NCI-H345 treated with DMSO at 0.1 percent for 48 hours (cell line): ENCODE results near the gene BORCS5.
"Not testable (repeated sequence)": the region's sequence is repeated elsewhere in the genome, so short reads cannot be mapped to it uniquely, and the experiment has no call there.

ENCODE experiments used
- DNase-seq: peaks from one replicate; lab custom pipeline; 2025; ENCODE audit not compliant: unreplicated experiment; lab: John Stamatoyannopoulos, UW

Gene BORCS5

DNA sequence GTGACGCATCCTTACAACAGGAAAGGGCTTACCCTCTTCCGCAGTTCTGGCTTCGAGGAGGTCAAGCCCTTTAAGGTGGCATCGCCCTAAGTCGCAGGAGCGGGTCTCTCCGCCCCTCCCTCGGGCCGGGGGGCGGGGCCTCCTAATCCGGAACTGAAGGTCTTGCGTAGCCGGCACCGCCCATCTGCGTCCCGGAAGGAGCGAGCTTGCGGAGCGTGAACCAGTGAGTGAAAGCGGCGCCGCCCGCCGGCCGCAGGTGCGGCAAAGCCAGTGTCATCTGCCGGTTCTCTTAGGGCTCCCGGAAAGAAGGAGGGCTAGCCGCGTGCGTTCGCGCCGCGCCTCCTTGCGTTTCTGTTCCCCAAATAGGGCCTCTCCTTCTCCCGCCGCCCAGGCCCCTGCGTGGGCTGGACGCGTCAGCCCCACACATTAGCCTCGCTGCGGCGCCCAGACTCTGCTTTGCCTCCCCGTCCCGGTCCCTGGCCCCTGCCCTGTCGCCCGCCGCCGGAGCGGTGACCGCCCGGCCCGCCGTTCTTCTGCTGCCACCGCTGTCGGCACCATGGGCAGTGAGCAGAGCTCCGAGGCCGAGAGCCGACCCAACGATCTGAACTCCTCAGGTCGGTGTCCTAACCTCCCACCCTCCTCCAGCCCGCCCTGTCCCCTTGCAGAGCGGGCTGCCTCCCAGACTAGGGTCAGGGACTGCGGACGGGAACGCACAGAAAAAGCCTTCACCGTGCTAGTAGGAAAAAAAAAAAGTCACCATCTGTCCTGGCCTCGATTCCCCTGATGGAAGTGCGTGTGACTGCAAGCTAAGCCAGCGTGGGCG lies at the start of gene BORCS5:
BORCS5 (plus strand) TSS at position 183 of the 823 bp plus-strand sequence; CDS start at position 557, 374 bp downstream.
- peak; percentile 93 for DNase-seq

DNA sequence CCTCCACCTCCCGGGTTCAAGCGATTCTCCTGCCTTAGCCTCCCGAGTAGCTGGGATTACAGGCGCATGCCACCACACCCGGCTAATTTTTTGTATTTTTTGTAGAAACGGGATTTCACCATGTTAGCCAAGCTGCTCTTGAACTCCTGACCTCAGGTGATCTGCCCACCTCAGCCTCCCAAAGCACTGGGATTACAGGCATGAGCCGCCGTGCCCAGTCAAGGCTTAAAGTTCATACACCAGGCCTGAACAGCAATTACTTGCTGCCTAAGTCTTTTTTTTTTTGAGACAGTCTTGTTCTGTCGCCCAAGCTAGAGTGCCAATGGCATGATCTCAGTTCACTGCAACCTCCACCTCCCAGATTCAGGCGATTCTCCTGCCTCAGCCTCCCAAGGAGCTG lies 46.2 kb upstream of the BORCS5 start:
- not testable (repeated sequence) for DNase-seq

DNA sequence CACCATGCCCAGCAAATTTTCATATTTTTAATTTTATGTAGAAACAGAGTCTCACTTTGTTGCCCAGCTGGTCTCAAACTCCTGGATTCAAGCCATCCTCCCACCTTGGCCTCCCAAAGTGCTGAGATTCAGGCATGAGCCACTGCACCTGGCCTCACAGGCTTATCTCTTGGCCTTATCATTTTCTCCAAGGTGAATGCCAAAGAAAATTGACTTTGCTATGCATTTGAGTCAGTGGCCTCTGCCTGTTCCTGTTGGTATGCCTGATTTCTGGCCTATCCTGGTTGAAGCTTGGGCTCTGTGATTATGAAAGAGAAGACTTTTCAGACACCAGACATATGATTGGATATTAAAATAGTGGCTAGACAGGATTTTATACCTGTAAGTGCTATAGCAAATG lies 41.0 kb upstream of the BORCS5 start:
- no peak for DNase-seq

DNA sequence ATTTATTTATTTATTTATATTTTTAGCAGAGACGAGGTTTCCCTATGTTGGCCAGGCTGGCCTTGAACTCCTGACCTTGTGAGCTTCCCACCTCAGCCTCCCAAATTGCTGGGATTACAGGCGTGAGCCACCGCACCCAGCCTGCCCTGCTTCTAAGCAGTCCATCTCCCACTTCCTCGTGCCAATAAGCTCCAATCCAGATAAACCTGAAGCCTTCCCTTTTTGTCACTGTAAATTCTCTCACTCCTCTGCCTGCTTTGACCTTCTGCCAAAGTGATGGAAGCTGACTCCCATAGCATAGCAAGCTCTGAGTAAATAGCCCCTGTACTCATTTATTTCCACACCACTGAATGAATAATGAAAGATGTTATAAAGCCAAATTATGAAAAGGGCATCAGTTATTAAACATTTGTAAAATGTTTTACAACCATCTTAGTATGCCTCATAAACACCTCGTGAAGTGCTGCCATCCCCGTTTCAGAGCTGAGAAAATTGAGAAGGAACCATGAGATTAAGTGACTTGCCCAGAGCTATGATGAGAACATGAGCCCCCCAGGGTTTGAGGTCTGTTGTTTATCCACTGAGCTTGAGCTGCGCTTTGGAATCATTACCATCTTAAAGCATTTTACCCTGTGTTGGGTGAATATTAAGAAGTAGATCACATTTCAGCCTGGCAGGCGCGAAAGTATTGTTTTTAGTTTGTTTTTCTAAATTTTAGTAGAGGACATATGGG lies 37.3 kb upstream of the BORCS5 start:
- DNase-seq: no peak

DNA sequence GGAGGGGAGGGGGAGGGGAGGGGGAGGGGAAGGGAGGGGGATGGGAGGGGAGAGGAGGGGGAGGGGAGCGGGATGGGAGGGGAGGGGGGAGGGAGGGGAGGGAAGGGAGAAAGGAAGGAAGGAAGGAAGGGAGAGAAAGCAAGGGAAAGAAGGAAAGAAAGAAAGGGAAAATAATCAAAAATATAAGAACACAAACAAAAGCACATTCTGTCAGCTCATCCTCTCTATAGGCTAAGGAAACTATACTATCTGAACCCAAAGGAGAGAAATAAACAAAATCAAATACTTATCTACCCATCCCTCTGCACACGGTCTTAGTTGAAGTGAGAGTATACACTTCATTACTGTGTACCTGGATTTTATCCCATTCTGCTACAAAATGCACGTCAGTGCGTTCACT lies 33.8 kb upstream of the BORCS5 start:
- no peak for DNase-seq

DNA sequence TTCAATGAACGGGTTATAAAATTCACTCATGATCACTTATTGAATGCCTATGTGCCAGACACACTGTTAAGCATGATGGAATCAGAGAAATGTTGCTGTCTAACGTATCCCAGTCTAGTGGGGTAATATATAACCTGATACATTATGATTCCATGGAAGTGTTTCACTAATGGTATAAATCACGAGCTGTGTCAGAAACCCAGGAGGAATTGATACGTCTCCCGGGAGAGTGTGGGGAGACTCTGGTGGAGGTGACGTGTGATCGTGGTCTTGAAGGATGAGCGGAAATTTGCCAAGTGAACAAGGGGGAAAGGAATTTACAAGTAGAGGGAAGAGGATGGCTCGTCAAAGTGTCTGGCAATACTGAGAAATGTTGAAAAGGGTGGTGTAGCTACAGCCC lies 33.3 kb upstream of the BORCS5 start:
- no peak for DNase-seq

DNA sequence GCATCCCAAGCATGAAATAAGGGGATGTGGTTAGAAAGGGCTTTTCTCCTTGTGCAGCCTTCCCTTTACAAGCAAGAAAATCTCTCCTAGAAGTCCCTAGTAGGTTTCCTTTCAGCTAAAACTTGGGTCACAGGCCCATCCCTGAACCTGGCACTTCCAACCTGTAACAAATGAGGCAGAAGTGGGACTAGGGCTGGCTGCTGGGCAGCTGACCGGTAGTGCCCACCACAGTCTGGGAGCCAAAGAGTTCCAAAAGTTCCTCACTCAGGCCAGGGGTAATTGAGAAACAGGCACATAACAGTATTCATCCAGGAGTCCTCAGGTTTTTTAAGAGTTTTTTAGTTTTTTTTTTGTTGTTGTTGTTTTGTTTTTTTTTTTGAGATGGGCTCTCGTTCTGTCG lies 30.6 kb upstream of the BORCS5 start:
- DNase-seq: no peak

DNA sequence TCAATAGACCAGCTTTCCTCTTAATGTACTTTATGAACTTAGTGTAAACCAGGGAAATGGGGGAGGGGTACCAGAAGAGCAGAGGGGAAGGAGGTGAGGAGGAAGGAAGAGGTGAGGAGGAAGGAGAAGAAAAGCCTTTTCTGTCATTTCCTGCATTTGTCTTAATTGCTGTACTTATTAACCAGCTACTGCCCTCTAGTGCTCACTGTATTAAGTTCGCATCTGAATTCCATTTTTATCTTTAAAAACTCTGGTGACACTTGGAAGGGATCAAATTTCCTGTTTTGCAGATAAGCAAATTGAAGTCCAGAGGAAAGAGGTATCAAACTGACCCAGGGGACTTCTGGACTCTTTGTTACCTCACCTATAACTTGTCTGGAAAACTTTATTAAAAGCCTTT lies 29.1 kb upstream of the BORCS5 start:
- peak; percentile 33 for DNase-seq

DNA sequence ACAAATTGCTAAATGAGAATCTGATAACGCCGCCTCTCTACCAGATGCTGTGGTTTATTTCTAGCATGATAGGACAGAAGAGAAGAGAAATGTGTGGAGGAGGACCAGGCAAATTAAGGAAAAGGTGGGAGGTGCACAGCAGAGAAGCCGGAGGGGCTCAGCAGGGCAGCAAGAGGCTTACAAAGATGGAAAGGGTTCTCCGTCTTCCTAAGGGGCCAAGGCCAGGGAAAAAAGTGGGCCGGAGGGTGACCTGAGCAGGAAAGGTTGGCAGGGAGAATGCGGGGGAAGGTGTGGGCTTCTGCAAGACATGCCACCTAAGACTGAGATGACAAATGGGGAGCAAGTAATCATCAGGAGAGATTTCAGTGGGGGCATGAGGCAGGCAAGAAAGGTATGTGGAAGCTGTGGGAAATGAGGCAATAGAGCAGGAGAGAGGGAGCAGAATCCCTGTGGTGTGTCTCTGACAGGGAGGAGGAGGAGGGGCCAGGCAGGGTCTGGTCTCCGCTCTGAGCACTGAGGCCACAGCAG lies 25.6 kb upstream of the BORCS5 start:
- DNase-seq: no peak

DNA sequence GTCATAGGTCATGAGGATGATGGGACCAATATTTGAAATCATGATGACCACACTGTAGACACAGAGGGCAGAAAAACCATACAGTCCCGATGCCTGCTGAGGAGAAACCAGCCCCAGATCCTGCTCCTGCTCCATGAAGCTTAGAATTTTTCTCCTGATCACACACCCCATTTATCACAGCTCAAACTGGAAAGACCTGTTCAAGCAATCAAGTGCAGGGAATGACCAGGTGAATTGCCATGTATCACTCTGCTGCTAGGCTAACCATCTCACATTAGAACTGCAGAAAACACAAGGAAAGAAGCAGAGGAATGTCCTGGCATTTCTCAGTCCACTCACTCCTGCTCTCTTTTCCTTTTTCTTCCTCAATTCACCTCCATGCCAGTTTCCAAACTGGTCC lies 25.0 kb upstream of the BORCS5 start:
- DNase-seq: peak; percentile 10

DNA sequence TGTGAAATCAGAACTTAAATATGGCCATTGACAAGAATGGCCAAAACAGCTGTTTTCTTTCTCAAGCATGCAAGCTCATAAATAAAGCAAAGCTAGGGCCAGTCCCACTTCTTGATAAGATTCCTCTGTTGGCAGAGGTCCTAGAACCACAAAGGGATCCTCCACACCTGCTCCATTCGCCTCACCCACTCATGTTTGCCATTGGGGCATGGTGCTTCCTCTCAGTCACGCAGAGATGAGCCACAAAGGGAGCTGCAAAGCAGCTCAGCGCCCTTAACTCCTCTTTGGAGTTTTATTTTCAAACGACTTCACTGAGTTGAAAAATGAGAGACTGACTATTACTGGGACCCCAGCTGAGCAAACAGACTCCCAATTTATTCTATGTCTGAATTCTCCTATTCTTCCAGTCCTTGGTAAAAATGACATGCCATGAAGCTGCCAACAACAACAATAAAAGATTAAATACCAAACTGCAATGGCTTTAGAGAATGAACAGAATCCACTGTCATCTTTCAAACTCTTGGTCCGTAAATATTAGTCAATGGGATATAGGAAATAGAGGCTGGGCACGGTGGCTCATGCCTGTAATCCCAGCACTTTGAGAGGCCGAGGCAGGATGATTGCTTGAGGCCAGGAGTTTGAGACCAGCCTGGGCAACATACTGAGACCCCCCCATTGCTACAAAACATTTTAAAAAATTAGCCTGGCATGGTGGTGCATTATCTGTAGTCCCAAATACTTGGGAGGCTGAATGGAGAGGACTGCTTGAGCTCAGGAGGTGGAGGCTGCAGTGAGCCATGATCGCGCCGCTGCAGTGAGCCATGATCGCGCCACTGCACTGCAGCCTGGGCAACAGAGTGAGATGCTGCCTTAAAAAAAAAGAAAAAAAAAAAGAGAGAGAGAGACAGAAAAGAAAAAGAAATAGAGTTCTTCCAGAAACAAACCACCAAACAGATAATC lies 23.2 kb upstream of the BORCS5 start:
- DNase-seq: peak; percentile 98

DNA sequence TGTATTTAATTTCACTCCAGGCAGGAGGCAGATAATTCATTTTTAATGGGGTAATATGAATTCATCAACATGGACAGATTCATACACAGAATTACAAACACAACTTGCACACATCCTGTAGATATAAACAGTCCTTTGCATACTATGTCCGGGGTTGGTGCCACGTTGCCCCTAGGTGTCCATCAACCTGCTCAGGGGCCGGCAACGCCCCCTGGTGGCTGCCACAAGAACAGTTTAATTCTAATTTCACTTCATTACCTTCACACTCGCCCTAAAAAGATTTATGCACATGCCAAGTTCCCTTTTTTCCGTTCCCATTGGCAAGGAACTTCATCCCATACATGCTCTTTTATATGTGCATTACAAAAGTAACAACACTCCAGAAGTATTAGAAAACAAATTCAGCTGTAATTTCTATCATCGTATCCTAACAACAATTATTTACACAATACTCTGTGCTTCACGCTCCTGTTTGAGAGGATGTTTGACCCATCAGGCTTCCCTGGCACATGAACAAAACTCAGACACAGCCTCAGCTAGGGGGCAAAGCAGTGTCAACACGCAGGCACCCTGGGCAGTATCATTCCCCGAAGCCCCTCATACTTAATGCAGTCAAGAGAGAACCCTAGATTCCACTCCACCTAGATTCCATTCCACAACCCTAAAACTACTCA lies 22.4 kb upstream of the BORCS5 start:
- peak; percentile 31 for DNase-seq

DNA sequence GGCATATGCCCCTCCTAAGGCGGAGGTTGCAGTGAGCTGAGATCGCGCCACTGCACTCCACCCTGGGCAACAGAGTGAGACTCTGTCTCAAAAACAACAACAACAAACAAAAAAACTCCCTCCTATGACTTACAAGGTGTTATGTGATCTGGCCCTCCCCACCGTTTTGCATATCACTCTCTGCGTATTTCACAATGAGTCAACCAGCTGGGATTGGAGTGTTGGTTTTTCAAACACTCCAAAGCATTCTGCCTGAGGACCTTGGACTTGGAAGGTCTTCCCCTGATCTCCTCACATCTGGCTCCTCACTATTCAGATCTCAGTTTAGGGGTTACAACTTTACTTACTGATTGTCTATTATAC lies 20.8 kb upstream of the BORCS5 start:
- DNase-seq: no peak

DNA sequence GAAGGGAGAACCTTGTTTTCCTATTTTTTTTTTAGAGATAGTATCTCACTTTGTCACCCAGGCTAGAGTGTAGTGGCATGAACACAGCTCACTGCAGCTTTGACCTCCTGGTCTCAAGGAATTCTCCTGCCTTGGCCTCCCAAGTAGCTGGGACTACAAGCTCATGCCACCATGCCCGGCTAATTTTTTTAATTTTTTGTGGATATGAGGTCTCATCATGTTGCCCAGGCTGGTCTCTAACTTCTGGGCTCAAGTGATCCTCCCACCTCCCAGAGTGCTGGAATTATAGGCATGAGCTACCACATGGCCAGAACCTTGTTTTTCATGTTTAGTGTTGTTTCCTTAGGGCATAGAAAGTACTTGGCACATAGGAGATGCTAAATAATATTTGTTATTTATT lies 20.4 kb upstream of the BORCS5 start:
- DNase-seq: no peak

DNA sequence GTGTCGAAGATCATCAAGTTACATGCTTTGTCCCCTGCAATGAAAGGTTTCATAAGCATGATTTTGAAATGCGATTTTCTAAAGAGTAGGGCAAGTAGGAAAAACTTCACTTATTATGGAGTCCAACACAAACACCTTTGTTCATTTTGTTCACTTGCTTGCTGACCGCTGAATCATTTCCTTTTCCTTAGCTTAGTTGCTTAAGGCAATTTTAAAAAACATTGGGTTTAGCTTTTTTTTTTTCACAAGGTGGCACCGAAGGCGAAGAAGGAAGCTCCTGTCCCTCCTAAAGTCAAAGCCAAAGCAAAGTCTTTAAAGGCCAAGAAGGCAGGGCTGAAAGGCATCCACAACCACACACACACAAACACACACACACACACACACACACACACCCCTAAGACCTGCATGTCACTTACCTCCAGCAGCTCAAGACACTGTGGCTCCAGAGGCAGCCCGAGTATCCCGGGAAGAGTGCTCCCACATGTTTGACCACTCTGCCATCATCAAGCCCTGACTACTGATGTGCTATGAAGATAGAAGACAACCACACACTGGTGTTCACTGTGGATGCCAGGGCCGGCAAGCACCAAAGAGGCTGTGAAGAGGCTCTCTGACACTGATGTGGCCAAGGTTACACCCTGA lies 18.2 kb upstream of the BORCS5 start:
- no peak for DNase-seq

DNA sequence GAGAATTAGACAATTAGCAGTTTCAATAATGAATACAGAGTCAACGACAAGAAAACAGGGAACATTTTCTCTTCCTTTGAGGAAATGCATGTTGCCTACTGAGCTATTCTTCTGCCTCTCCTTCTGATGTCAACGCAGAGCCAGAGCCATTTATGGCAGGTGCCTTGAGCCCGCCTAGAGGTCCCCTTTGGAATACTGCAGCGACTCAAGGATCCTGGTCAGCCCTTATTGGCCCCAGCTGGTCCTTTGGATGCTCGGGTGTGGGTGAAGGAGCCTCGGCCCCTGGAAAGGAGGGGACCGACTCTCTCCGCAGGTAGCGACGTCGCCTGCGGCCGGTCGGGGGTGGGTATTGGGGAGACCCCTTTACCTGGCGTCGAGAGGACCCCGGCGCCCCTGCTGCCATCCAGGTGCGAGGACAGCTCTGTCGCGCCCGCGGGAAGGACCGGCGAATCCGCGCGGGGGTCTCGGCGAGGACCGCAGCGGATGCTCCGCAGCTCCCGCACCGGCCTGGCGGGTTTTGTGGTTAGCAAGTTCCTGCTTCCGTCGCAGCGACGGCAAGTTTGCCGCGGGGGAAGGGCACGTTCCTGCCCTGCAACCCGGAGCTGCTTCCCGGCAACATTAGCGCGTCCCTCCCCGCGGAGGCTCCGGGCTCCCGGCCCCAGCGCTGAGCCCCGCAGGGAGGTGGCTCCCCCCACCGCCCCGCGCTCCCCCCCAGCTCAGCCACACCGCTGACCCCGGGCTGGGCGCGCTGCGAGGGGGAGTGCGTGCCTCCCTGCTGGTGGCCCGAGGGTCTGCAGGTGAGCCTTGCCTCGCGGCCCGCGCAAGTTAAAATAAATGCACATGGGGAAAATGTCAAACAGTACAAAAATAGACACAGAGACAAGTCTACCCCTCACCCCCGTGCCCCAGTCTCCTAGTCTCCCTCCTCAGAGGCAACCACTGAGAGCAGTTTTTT lies 6.9 kb upstream of the BORCS5 start, which contains the start of gene MANSC1:
MANSC1 (minus strand) TSS at position 532 of the 955 bp plus-strand sequence. CDS start 6,928 bp downstream, outside the sequence.
- DNase-seq: peak; percentile 55

DNA sequence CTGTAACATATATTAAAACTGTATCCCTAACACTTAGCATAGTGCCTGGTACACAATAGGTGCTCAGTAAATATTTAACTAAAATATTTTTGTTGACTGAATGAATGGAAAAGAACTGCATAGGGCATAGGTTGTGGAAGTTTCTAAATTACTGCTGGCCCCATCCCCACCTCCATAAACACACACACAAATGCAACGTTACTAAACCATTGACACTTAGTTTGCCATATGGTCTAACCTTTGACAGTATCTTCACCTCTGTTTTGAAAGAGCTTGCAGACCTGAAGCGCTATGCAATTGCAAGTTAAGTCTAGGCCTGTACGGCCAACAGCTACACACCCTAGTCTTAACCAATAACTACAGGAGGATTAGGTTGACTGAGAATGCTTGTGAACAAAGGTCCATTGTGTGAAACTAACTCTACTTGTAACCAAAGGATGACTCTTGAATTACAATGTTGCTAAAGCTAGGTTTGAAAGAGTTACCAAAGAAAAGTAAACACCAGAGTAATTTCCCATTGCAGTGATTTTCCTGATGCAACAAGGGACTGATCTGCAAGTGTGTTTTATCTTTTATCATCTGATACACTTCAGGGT lies 5.9 kb upstream of the BORCS5 start:
- peak; percentile 9 for DNase-seq

DNA sequence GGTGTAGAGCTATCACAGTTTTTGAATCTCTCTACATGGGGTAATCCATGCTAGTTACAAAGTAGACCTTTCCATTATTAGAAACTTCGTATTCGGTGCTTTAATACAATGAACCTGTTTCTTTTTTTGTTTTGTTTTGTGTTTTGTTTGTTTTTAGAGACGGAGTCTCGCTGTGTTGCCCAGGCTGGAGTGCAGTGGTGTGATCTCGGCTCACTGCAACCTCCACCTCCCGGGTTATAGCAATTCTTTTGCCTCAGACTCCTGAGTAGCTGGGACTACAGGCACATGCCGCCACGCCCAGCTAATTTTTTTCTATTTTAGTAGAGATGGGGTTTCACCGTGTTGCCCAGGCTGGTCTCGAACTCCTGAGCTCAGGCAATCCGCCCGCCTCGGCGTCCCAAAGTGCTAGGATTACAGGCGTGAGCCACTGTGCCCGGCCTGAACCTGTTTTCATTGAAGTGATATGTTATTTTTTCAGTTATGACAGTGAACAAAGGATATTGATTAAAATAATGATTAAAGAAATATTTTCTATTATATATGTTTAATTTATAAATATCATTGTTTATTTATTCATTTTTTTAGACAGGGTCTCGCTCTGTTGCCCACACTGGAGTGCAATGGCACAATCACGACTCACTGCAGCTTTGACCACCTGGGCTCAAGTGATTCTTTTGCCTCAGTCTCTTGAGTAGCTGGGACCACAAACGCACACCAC lies 5.3 kb upstream of the BORCS5 start:
- DNase-seq: not testable (repeated sequence)
